GM21529 (cell line): ENCODE results near the gene BCAS4.
"Not testable (repeated sequence)": the region's sequence is repeated elsewhere in the genome, so short reads cannot be mapped to it uniquely, and the experiment has no call there.

ENCODE experiments used
- ATAC-seq: cut with Tn5 transposase; IDR thresholded peaks from one replicate; pipeline ENCODE4 v1.9.1; 2021; ENCODE audit not compliant: unreplicated experiment

Gene BCAS4

GRCh38 chr20:50794846-50795634 lies at the start of gene BCAS4:
Gene BCAS4 (plus strand): TSS chr20:50795061. CDS start chr20:50795084, 23 bp downstream.
- ATAC-seq: peak; percentile 54

- ATAC-seq: no peak
Observed at GRCh38 chr20:50745634-50746137, 49.2 kb upstream of the BCAS4 start.

GRCh38 chr20:50746138-50746940 lies 48.5 kb upstream of the BCAS4 start:
- ATAC-seq: no peak

GRCh38 chr20:50747275-50747674 lies 47.6 kb upstream of the BCAS4 start:
- ATAC-seq: no peak

GRCh38 chr20:50750145-50750671 lies 44.7 kb upstream of the BCAS4 start:
- no peak for ATAC-seq

- no peak for ATAC-seq
Observed at GRCh38 chr20:50753152-50753551, 41.7 kb upstream of the BCAS4 start.

GRCh38 chr20:50754420-50754819 lies 40.4 kb upstream of the BCAS4 start:
- no peak for ATAC-seq

- no peak for ATAC-seq
Observed at GRCh38 chr20:50756447-50756846, 38.4 kb upstream of the BCAS4 start.

GRCh38 chr20:50758469-50758868 lies 36.4 kb upstream of the BCAS4 start:
- ATAC-seq: no peak

- ATAC-seq: no peak
Observed at GRCh38 chr20:50758992-50759391, 35.9 kb upstream of the BCAS4 start.

GRCh38 chr20:50759678-50760077 lies 35.2 kb upstream of the BCAS4 start:
- ATAC-seq: no peak

- no peak for ATAC-seq
Observed at GRCh38 chr20:50762045-50762422, 32.8 kb upstream of the BCAS4 start.

- ATAC-seq: no peak
Observed at GRCh38 chr20:50762435-50763220, 32.2 kb upstream of the BCAS4 start.

GRCh38 chr20:50763550-50764458 lies 31.1 kb upstream of the BCAS4 start:
- ATAC-seq: not testable (repeated sequence)

- ATAC-seq: not testable (repeated sequence)
Observed at GRCh38 chr20:50765251-50765650, 29.6 kb upstream of the BCAS4 start.

- no peak for ATAC-seq
Observed at GRCh38 chr20:50765674-50766073, 29.2 kb upstream of the BCAS4 start.

- not testable (repeated sequence) for ATAC-seq
Observed at GRCh38 chr20:50766955-50767809, 27.7 kb upstream of the BCAS4 start.

- not testable (repeated sequence) for ATAC-seq
Observed at GRCh38 chr20:50768991-50769390, 25.9 kb upstream of the BCAS4 start.

- ATAC-seq: not testable (repeated sequence)
Observed at GRCh38 chr20:50769551-50770085, 25.2 kb upstream of the BCAS4 start.
